Fibroblast of lung (primary cell): Measurements from ENCODE around the gene SNX12. TPM values are rescaled to one million over a fixed set of nuclear protein-coding genes. Genes with fewer than 3 reads are reported as not detected.
A peak's percentile ranks its signal among the peaks of the same experiment; 100 is the strongest.
"Not testable (repeated sequence)": the region's sequence is repeated elsewhere in the genome, so short reads cannot be mapped to it uniquely, and the experiment has no call there.

Experiments used
- DNase-seq, 2 donors: peaks; one replicate each; pipeline versions ENCODE4 v3.0.0 to v3.0.0-alpha.2; 2010; ENCODE audit warnings: low read depth in 2 of 2
- H2AFZ ChIP-seq: 2 replicates; pipeline ENCODE4 v1.5.1; 2012; ENCODE audit warnings: low read length, control low read depth, inconsistent platforms
- H3K27ac ChIP-seq: 2 replicates; pipeline ENCODE4 v1.5.1; 2011; ENCODE audit warnings: low read length, control low read depth; ENCODE audit not compliant: insufficient read depth
- H3K27me3 ChIP-seq: 2 replicates; pipeline ENCODE4 v1.5.1; 2011; ENCODE audit warnings: mild to moderate bottlenecking, low read length; ENCODE audit not compliant: control insufficient read depth, insufficient read depth
- H3K36me3 ChIP-seq: 2 replicates; pipeline ENCODE4 v1.5.1; 2011; ENCODE audit warnings: low read length; ENCODE audit not compliant: control insufficient read depth, insufficient read depth
- H3K4me1 ChIP-seq: 2 replicates; pipeline ENCODE4 v1.5.1; 2011; ENCODE audit warnings: low read length; ENCODE audit not compliant: control insufficient read depth, insufficient read depth; ENCODE audit errors: extremely low read depth
- H3K4me2 ChIP-seq: 2 replicates; pipeline ENCODE4 v1.5.1; 2011; ENCODE audit warnings: low read length, control low read depth; ENCODE audit not compliant: insufficient read depth; ENCODE audit errors: extremely low read depth
- H3K4me3 ChIP-seq, 4 experiments: fragments of 200-600 bp in 1 of 4; sonication (generic) in 1 of 4; replicated peaks in 1 of 4; 2 replicates each; pipeline ENCODE4 v1.5.1; 2011 to 2016; ENCODE audit warnings: low read length in 4 of 4, low read depth in 3 of 4, mild to moderate bottlenecking in 3 of 4, control low read depth in 2 of 4, inconsistent platforms in 1 of 4, mixed read lengths in 1 of 4; ENCODE audit not compliant: insufficient read depth in 1 of 4; ENCODE audit errors: control extremely low read depth in 1 of 4
- H3K79me2 ChIP-seq: 2 replicates; pipeline ENCODE4 v1.5.1; 2012; ENCODE audit warnings: mild to moderate bottlenecking, low read length, inconsistent platforms; ENCODE audit not compliant: control insufficient read depth, insufficient read depth
- H3K9ac ChIP-seq: 2 replicates; pipeline ENCODE4 v1.5.1; 2011; ENCODE audit warnings: mild to moderate bottlenecking, low read length, control low read depth; ENCODE audit not compliant: insufficient read depth
- H3K9me3 ChIP-seq: 2 replicates; pipeline ENCODE4 v1.5.1; 2012; ENCODE audit warnings: low read depth, low read length; ENCODE audit not compliant: control insufficient read depth, insufficient read depth
- H4K20me1 ChIP-seq: 2 replicates; pipeline ENCODE4 v1.5.1; 2011; ENCODE audit warnings: low read length; ENCODE audit not compliant: control insufficient read depth, insufficient read depth; ENCODE audit errors: extremely low read depth
- EZH2 ChIP-seq: IDR thresholded peaks from 2 replicates; pipeline ENCODE4 v1.5.1; 2012; ENCODE audit warnings: low read length, control low read depth, mild to moderate bottlenecking; ENCODE audit errors: missing control alignments
- polyA plus RNA-seq, 2 donors: library from polyadenylated mRNA; depleted of rRNA in 1 of 2; stranded (reverse) in 1 of 2; unstranded in 1 of 2; fragments of >200 nt; gene quantifications; 2 replicates each; pipeline ENCODE4 v1.2.1, GENCODE V29; 2011 to 2012; ENCODE audit warnings: missing spikeins in 1 of 2
- total RNA-seq: library from RNA; depleted of rRNA; stranded (reverse); fragments of >200 nt; gene quantifications from 2 replicates; pipeline ENCODE4 v1.2.1, GENCODE V29; 2014
- TF ChIP-seq, protein P1 (sequence below), 2 donors: IDR thresholded peaks in 1 of 2; conservative IDR thresholded peaks in 1 of 2; 1 replicate in 1 of 2; 2 replicates in 1 of 2; pipeline ENCODE4 v1.5.1; 2011 to 2012; ENCODE audit warnings: low read length in 2 of 2, control low read depth in 1 of 2, inconsistent platforms in 1 of 2, low read depth in 1 of 2, mild to moderate bottlenecking in 1 of 2

The SNX12 gene
- total and polyA plus RNA-seq, 2 donors (not counting 1 experiment from before 2014, with no cell fraction given), result 80.8 to 84.6 TPM

- H3K27ac ChIP-seq, result no peak overlapping the region
- peak; percentile 13 to 32 for DNase-seq
- H3K36me3 ChIP-seq, result no peaks in the 10 kb centered on the region
- no peaks in the 10 kb centered on the region for H3K27me3 ChIP-seq
- no peaks in the 10 kb centered on the region for H3K79me2 ChIP-seq
- no peak overlapping the region for H3K9ac ChIP-seq
- H4K20me1 ChIP-seq, result no peaks in the 10 kb centered on the region
- H3K4me3 ChIP-seq, result peak overlapping the region in 1 of 4 experiments; percentile 26
- H3K4me1 ChIP-seq, result no peaks in the 10 kb centered on the region
- H3K4me2 ChIP-seq, result no peak overlapping the region
- H3K9me3 ChIP-seq, result no peaks in the 10 kb centered on the region
- no peak overlapping the region for H2AFZ ChIP-seq
- TF ChIP-seq, protein P1, sequence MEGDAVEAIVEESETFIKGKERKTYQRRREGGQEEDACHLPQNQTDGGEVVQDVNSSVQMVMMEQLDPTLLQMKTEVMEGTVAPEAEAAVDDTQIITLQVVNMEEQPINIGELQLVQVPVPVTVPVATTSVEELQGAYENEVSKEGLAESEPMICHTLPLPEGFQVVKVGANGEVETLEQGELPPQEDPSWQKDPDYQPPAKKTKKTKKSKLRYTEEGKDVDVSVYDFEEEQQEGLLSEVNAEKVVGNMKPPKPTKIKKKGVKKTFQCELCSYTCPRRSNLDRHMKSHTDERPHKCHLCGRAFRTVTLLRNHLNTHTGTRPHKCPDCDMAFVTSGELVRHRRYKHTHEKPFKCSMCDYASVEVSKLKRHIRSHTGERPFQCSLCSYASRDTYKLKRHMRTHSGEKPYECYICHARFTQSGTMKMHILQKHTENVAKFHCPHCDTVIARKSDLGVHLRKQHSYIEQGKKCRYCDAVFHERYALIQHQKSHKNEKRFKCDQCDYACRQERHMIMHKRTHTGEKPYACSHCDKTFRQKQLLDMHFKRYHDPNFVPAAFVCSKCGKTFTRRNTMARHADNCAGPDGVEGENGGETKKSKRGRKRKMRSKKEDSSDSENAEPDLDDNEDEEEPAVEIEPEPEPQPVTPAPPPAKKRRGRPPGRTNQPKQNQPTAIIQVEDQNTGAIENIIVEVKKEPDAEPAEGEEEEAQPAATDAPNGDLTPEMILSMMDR (conservative IDR thresholded peaks at IDR 0.05 in 1 of 2, IDR thresholded peaks at IDR 0.05 in 1 of 2; ENCODE audit: low read depth in 1 of 2, low read length in 2 of 2), result no peak
- no peak for TF ChIP-seq EZH2
These were observed 14.9 kb downstream of the SNX12 start for GRCh38 chrX:71053217-71053621.

DNA sequence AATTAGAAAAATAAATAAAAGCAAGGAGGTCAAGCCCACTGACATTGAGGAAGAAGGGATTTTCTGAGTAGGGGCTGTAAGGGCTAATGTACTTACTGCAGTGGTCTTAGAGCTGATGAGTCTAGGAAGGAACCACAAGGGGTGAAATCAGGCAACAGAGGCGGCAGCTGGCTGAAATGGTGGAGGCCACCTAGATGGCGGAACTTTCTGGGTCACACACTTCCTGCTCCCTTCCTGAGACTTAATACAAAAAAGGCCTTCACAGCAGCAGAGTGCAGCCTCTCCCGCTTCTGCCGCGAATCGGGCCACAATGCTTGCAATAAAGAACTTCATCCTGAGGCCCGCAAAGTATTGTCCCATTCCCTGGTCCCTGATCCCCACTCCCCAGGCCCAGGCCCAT is 15.4 kb downstream of the SNX12 start:
- H3K27ac ChIP-seq, result no peak overlapping the region

DNA sequence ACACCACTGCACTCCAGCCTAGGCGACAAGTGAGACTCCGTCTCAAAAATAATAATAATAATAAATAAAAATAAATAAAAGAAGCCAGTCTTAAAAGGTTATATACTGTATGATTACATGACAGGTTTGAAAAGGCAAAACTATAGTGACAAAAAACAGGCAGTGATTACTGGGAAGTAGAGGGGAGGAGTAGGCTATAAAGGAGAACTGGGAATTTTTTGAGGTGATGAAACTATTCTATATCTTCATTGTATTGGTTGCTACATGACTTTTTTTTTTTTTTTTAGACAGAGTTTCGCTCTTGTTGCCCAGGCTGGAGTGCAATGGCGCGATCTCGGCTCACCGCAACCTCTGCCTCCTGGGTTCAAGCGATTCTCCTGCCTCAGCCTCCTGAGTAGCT is 20.2 kb downstream of the SNX12 start:
- H2AFZ ChIP-seq, H3K4me1 ChIP-seq, H3K4me3 ChIP-seq, H3K9me3 ChIP-seq, H3K36me3 ChIP-seq, H3K27me3 ChIP-seq, H3K9ac ChIP-seq, H3K4me2 ChIP-seq, H3K27ac ChIP-seq, DNase-seq, H4K20me1 ChIP-seq, H3K79me2 ChIP-seq: not testable (repeated sequence)

More for the DNA sequence above, 15.4 kb downstream of the SNX12 start:
- Histone ChIP-seq H3K27me3 (no peaks in the 10 kb centered on the region), H3K9me3 (no peaks in the 10 kb centered on the region), H2AFZ (no peak overlapping the region), H3K9ac (no peak overlapping the region), H3K36me3 (no peaks in the 10 kb centered on the region), H4K20me1 (no peaks in the 10 kb centered on the region), H3K4me3 (peak overlapping the region in 1 of 4 experiments; percentile 26), H3K4me2 (no peak overlapping the region), H3K4me1 (no peaks in the 10 kb centered on the region), H3K79me2 (no peaks in the 10 kb centered on the region)
- TF ChIP-seq EZH2, result no peak
- TF ChIP-seq, protein P1 (conservative IDR thresholded peaks at IDR 0.05 in 1 of 2, IDR thresholded peaks at IDR 0.05 in 1 of 2; ENCODE audit: low read depth in 1 of 2, low read length in 2 of 2), result no peak
- DNase-seq, result no peak
